Uterus (tissue), 4 donors: ENCODE data around the gene PSME3. TPM values are rescaled to one million over a fixed set of nuclear protein-coding genes. Genes with fewer than 3 reads are reported as not detected.

Experiments
- DNase-seq, 2 donors: peaks; one replicate each; pipeline ENCODE4 v3.0.0-alpha.2; 2019 to 2020
- H3K27ac ChIP-seq, 2 donors: fragments of 200-600 bp; sonication (generic); 1 replicate in 1 of 2; 2 replicates in 1 of 2; pipeline ENCODE4 v1.5.1; 2016 to 2018
- H3K27me3 ChIP-seq, 2 donors: fragments of 200-600 bp; sonication (generic); one replicate each; pipeline ENCODE4 v1.5.1; 2018 to 2019; ENCODE audit warnings: control low read depth in 1 of 2
- H3K36me3 ChIP-seq, 2 donors: fragments of 200-600 bp; sonication (generic); one replicate each; pipeline ENCODE4 v1.5.1; 2019; ENCODE audit warnings: control low read depth in 1 of 2
- H3K4me1 ChIP-seq, 2 donors: fragments of 200-600 bp; sonication (generic); one replicate each; pipeline ENCODE4 v1.5.1; 2018 to 2019; ENCODE audit warnings: control low read depth in 1 of 2
- H3K4me3 ChIP-seq, 2 donors: fragments of 200-600 bp; sonication (generic); 1 replicate in 1 of 2; 2 replicates in 1 of 2; pipeline ENCODE4 v1.5.1; 2018 to 2019; ENCODE audit warnings: mild to moderate bottlenecking in 1 of 2
- H3K9me3 ChIP-seq, 2 donors: fragments of 200-600 bp; sonication (generic); one replicate each; pipeline ENCODE4 v1.5.1; 2019; ENCODE audit warnings: control low read depth in 1 of 2
- CTCF ChIP-seq, 4 experiments: fragments of 200-600 bp in 2 of 4; fragments of 450-650 bp in 2 of 4; sonication (generic) in 2 of 4; IDR thresholded peaks; one replicate each; pipeline ENCODE4 v1.5.1; 2016 to 2019; ENCODE audit warnings: antibody characterized with exemption in 4 of 4, mild to moderate bottlenecking in 2 of 4, moderate library complexity in 1 of 4
- POLR2A ChIP-seq, 2 donors: fragments of 450-650 bp; IDR thresholded peaks; one replicate each; pipeline ENCODE4 v1.6.1; 2016; ENCODE audit warnings: antibody characterized with exemption in 2 of 2, mild to moderate bottlenecking in 1 of 2, moderate library complexity in 1 of 2
- intact Hi-C: fragments of 100-400 bp; cut with DNase I; formaldehyde crosslinking; loops from one replicate; pipeline ENCODE4 v1.15.1; 2023; ENCODE audit warnings: low total_unique reads
- microRNA-seq: library from miRNA; unstranded; fragments of <30 nt; microRNA quantifications from one replicate; pipeline ENCODE4, GENCODE V29; 2016; ENCODE audit warnings: borderline microRNAs expressed, borderline replicate concordance
- small RNA-seq: library from RNA; depleted of rRNA; stranded (forward); fragments of <200 nt; gene quantifications from one replicate; pipeline ENCODE3, GENCODE V24; 2016
- total RNA-seq, 4 donors: library from RNA; depleted of rRNA in 3 of 4; stranded (reverse); fragments of >200 nt in 3 of 4; gene quantifications; one replicate each; pipeline versions ENCODE4 v1.1.0 to v1.2.4, GENCODE V29; 2014 to 2023
- donor health status: DM: yes; HTN: yes; CAD: no.

PSME3 gene
- total RNA-seq, 4 donors from 2014 or later, result 9.7 to 74.3 (median 46.0) TPM

DNA sequence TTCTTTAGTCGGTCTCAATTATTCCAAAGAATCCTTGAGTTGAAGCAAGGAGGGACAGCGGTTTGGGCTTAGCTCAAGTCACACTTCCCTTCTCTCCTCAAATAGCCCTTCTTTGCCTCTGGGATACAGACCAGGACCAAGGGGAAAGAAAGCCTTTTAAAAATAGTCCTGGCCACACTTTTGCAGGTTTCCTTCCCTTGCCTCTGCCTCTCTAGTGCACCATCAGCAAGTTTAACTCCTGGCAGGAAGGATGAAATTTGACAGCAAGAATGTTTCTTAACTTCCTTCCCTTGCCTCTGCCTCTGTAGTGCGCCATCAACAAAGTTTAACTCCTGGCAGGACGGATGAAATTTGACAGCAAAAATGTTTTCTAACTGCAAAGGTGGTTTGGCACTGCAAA, 60.2 kb downstream of the PSME3 start:
- DNase-seq, result no peak
- intact Hi-C loops, result no loop called here
- H3K4me3 ChIP-seq, result no peak overlapping the region
- TF ChIP-seq CTCF (IDR thresholded peaks at IDR 0.05) (no peak), POLR2A (IDR thresholded peaks at IDR 0.05) (no peak)
- H3K4me1 ChIP-seq, result peaks cover 0 to 5% of the 10 kb centered on the region in 2 donors
- H3K9me3 ChIP-seq, result no peaks in the 10 kb centered on the region
- H3K27ac ChIP-seq, result peak overlapping the region; percentile 7 to 53
- no peaks in the 10 kb centered on the region for H3K36me3 ChIP-seq
- H3K27me3 ChIP-seq, result no peaks in the 10 kb centered on the region

Small RNA genes lying within 50 kb of the gene (microRNA-seq; reads per million reads assigned to microRNA genes)
- gene MIR6781, result not detected

Small RNA genes lying within 50 kb of the gene (small RNA-seq; reads per million reads assigned to genes)
- not detected for gene MIR6781
- not detected for gene RNU6-287P

Other genes starting within 250 kb of the PSME3 start
- 10 to 100 TPM; 12.6 to 72.7 (median 46.3) TPM for gene RETREG3, start 224.0 kb upstream of the PSME3 start, total RNA-seq
- 10 to 100 TPM in 3 of 4 donors, 1 to 10 TPM in 1; 7.9 to 39.4 (median 23.9) TPM for gene TUBG1, start 223.7 kb upstream of the PSME3 start, total RNA-seq
- gene TUBG2, start 174.1 kb upstream of the PSME3 start, total RNA-seq, result 10 to 100 TPM in 3 of 4 donors, 1 to 10 TPM in 1; 9.7 to 60.7 (median 27.6) TPM
- 100 to 1,000 TPM in 1 of 4 donors, 10 to 100 TPM in 1, 1 to 10 TPM in 2; 2.9 to 102 (median 19.2) TPM for gene PLEKHH3, start 156.4 kb upstream of the PSME3 start, total RNA-seq
- gene CCR10, start 151.6 kb upstream of the PSME3 start, total RNA-seq, result 10 to 100 TPM in 1 of 4 donors, 1 to 10 TPM in 1, under 1 TPM in 2; 0.26 to 17.9 (median 1.6) TPM
- 10 to 100 TPM in 3 of 4 donors, 1 to 10 TPM in 1; 1.5 to 61.5 (median 26.5) TPM for gene CNTNAP1, start 150.9 kb upstream of the PSME3 start, total RNA-seq
- 10 to 100 TPM; 31.5 to 89.5 (median 44.5) TPM for gene EZH1, start 88.4 kb upstream of the PSME3 start, total RNA-seq
- gene RAMP2, start 72.2 kb upstream of the PSME3 start, total RNA-seq, result 10 to 100 TPM; 13.7 to 52.2 (median 29.2) TPM
- 10 to 100 TPM; 36.8 to 70.7 (median 51.7) TPM for gene VPS25, start 59.9 kb upstream of the PSME3 start, total RNA-seq
- 1 to 10 TPM in 1 of 4 donors, under 1 TPM in 2, not detected in 1; under 0.01 to 1.7 (median 0.34) TPM for gene WNK4, start 52.8 kb upstream of the PSME3 start, total RNA-seq
- gene COA3, start 34.7 kb upstream of the PSME3 start, total RNA-seq, result 100 to 1,000 TPM in 1 of 4 donors, 10 to 100 TPM in 3; 40.9 to 100 (median 51.8) TPM
- 1 to 10 TPM in 1 of 4 donors, under 1 TPM in 1, not detected in 2; 0.69 to 1.2 TPM for gene CNTD1, start 34.5 kb upstream of the PSME3 start, total RNA-seq
- 100 to 1,000 TPM in 1 of 4 donors, 10 to 100 TPM in 3; 42.6 to 108 (median 72.6) TPM for gene BECN1, start 9.1 kb upstream of the PSME3 start, total RNA-seq
- 1 to 10 TPM in 3 of 4 donors, not detected in 1; 1.3 to 5.3 (median 3.0) TPM for gene AOC2, start 11.2 kb downstream of the PSME3 start, total RNA-seq
- gene AOC3, start 17.8 kb downstream of the PSME3 start, total RNA-seq, result 10 to 100 TPM; 11.8 to 86.2 (median 15.5) TPM
- gene G6PC1, start 67.4 kb downstream of the PSME3 start, total RNA-seq, result not detected
- 10 to 100 TPM in 3 of 4 donors, 1 to 10 TPM in 1; 5.6 to 69.9 (median 32.6) TPM for gene AARSD1, start 131.1 kb downstream of the PSME3 start, total RNA-seq
- 1 to 10 TPM in 2 of 4 donors, under 1 TPM in 1, not detected in 1; 0.51 to 3.7 (median 1.2) TPM for gene PTGES3L, start 146.7 kb downstream of the PSME3 start, total RNA-seq
- 10 to 100 TPM; 10.8 to 18.3 (median 13.1) TPM for gene RUNDC1, start 147.2 kb downstream of the PSME3 start, total RNA-seq
- 1,000 to 10,000 TPM in 3 of 4 donors, 100 to 1,000 TPM in 1; 635 to 7,543 (median 1,847) TPM for gene RPL27, start 165.0 kb downstream of the PSME3 start, total RNA-seq
- 10 to 100 TPM in 2 of 4 donors, 1 to 10 TPM in 2; 5.9 to 31.4 (median 10.0) TPM for gene IFI35, start 173.4 kb downstream of the PSME3 start, total RNA-seq
- 100 to 1,000 TPM in 3 of 4 donors, 10 to 100 TPM in 1; 59.5 to 187 (median 152) TPM for gene VAT1, start 189.0 kb downstream of the PSME3 start, total RNA-seq
- gene RND2, start 191.8 kb downstream of the PSME3 start, total RNA-seq, result 10 to 100 TPM in 1 of 4 donors, 1 to 10 TPM in 2, under 1 TPM in 1; 0.88 to 14.0 (median 3.5) TPM